Gastrocnemius medialis (tissue), 4 donors: ENCODE data around the gene MPP3. TPM values are rescaled to one million over a fixed set of nuclear protein-coding genes. Genes with fewer than 3 reads are reported as not detected.

Experiments
- ATAC-seq, 2 donors: fragments of 150-250 bp; one replicate each; pipeline ENCODE4 v1.9.1; 2016
- DNase-seq, 2 donors: peaks; one replicate each; pipeline ENCODE4 v3.0.0-alpha.2; 2019
- H3K27ac ChIP-seq, 4 donors: fragments of 200-600 bp; sonication (generic); 1 replicate in 1 of 4; 2 replicates in 3 of 4; pipeline ENCODE4 v1.5.1; 2016 to 2018; ENCODE audit warnings: mild to moderate bottlenecking in 2 of 4, moderate library complexity in 1 of 4
- H3K27me3 ChIP-seq, 3 donors: fragments of 200-600 bp; sonication (generic) in 2 of 3; 1 replicate in 1 of 3; 2 replicates in 2 of 3; pipeline versions ENCODE4 v1.5.1 to v1.6.0; 2016 to 2019; ENCODE audit warnings: mild to moderate bottlenecking in 1 of 3, moderate library complexity in 1 of 3
- H3K36me3 ChIP-seq, 2 donors: fragments of 200-600 bp; sonication (generic) in 1 of 2; one replicate each; pipeline ENCODE4 v1.5.1; 2017 to 2018
- H3K4me1 ChIP-seq, 2 donors: fragments of 200-600 bp; sonication (generic) in 1 of 2; one replicate each; pipeline ENCODE4 v1.5.1; 2016 to 2017; ENCODE audit warnings: mild to moderate bottlenecking in 2 of 2
- H3K4me3 ChIP-seq, 4 donors: fragments of 200-600 bp; sonication (generic) in 3 of 4; 1 replicate in 1 of 4; 2 replicates in 3 of 4; pipeline ENCODE4 v1.5.1; 2016 to 2019; ENCODE audit warnings: mild to moderate bottlenecking in 2 of 4
- H3K9me3 ChIP-seq, 3 donors: fragments of 200-600 bp; sonication (generic) in 2 of 3; 1 replicate in 1 of 3; 2 replicates in 2 of 3; pipeline ENCODE4 v1.5.1; 2016 to 2019
- CTCF ChIP-seq, 5 experiments: fragments of 450-650 bp in 3 of 5; fragments of 200-600 bp in 2 of 5; sonication (generic) in 2 of 5; IDR thresholded peaks in 4 of 5; conservative IDR thresholded peaks in 1 of 5; 1 replicate in 4 of 5; 2 replicates in 1 of 5; pipeline ENCODE4 v1.5.1; 2016 to 2019; ENCODE audit warnings: antibody characterized with exemption in 5 of 5, mild to moderate bottlenecking in 3 of 5, moderate library complexity in 3 of 5
- POLR2A ChIP-seq, 2 donors: fragments of 450-650 bp; IDR thresholded peaks; one replicate each; pipeline ENCODE4 v1.6.1; 2017; ENCODE audit warnings: antibody characterized with exemption in 2 of 2, mild to moderate bottlenecking in 2 of 2, moderate library complexity in 2 of 2
- in situ Hi-C, 4 donors: fragments of 200-750 bp; cut with MboI; loops; one replicate each; pipeline versions ENCODE4 v1.15.0 to v1.8.0; 2017; ENCODE audit warnings: low sequenced_read_pairs in 4 of 4
- intact Hi-C: fragments of 100-400 bp; cut with DNase I; formaldehyde crosslinking; loops from one replicate; pipeline ENCODE4 v1.15.1; 2023; ENCODE audit warnings: low total_unique reads
- total RNA-seq, 4 donors: library from RNA; depleted of rRNA; stranded (reverse); fragments of >200 nt; gene quantifications; one replicate each; pipeline versions ENCODE4 v1.1.0 to v1.2.3, GENCODE V29; 2016

Gene MPP3
- total RNA-seq, 4 donors from 2014 or later: 0.12 to 2.4 (median 1.1) TPM

GRCh38 chr17:43784068-43784467 is 48.9 kb downstream of the MPP3 start:
- intact Hi-C loops: no loop called here
- no peaks in the 10 kb centered on the region for H3K9me3 ChIP-seq
- no peak overlapping the region for H3K4me3 ChIP-seq
- in situ Hi-C loops: loop anchor here in 1 of 4 donors (10.0 kb wide), 1 partner anchor 61 kb away; the partner anchor contains the start of gene CD300LG
- ATAC-seq (no peak), DNase-seq (no peak)
- no peak overlapping the region for H3K27ac ChIP-seq
- H3K36me3 ChIP-seq: no peaks in the 10 kb centered on the region
- peaks cover 4 to 6% of the 10 kb centered on the region in 2 donors for H3K4me1 ChIP-seq
- no peaks in the 10 kb centered on the region for H3K27me3 ChIP-seq
- TF ChIP-seq POLR2A (IDR thresholded peaks at IDR 0.05): no peak
- no peak for TF ChIP-seq CTCF (IDR thresholded peaks at IDR 0.05 in 4 of 5, conservative IDR thresholded peaks at IDR 0.05 in 1 of 5)

- TF ChIP-seq POLR2A (IDR thresholded peaks at IDR 0.05) (no peak), CTCF (IDR thresholded peaks at IDR 0.05 in 4 of 5, conservative IDR thresholded peaks at IDR 0.05 in 1 of 5) (no peak)
Observed at GRCh38 chr17:43782913-43783680, 49.8 kb downstream of the MPP3 start.

GRCh38 chr17:43780135-43780534 is 52.8 kb downstream of the MPP3 start, which contains the start of gene CFAP97D1:
TSS of gene CFAP97D1 (plus strand) at chr17:43780435. CDS start at chr17:43780463, 28 bp downstream.
- intact Hi-C loops (no loop called here), in situ Hi-C loops (loop anchor here in 1 of 4 donors (10.0 kb wide), 1 partner anchor 65 kb away; the partner anchor contains the start of gene CD300LG)
- no peak for ATAC-seq
- Histone ChIP-seq H3K36me3 (no peaks in the 10 kb centered on the region), H3K27ac (peak within 1 kb of the TSS; percentile 98 to 100 (median 100)), H3K4me1 (peaks cover 31 to 36% of the 10 kb centered on the region in 2 donors), H3K9me3 (no peaks in the 10 kb centered on the region), H3K4me3 (peak within 1 kb of the TSS; percentile 77 to 100 (median 92)), H3K27me3 (no peaks in the 10 kb centered on the region)
- no peak for DNase-seq
- TF ChIP-seq CTCF (IDR thresholded peaks at IDR 0.05 in 4 of 5, conservative IDR thresholded peaks at IDR 0.05 in 1 of 5): no peak
- TF ChIP-seq POLR2A (IDR thresholded peaks at IDR 0.05): no peak

More at GRCh38 chr17:43782913-43783680, 49.8 kb downstream of the MPP3 start:
- Histone ChIP-seq H3K9me3 (no peaks in the 10 kb centered on the region), H3K27me3 (no peaks in the 10 kb centered on the region), H3K36me3 (no peaks in the 10 kb centered on the region), H3K4me1 (peaks cover 4 to 6% of the 10 kb centered on the region in 2 donors), H3K27ac (no peak overlapping the region), H3K4me3 (no peak overlapping the region)
- intact Hi-C loops: no loop called here
- DNase-seq (no peak), ATAC-seq (no peak)
- in situ Hi-C loops: loop anchor here in 1 of 4 donors (10.0 kb wide), 1 partner anchor 62 kb away; the partner anchor contains the start of gene CD300LG

GRCh38 chr17:43779145-43780125 is 53.5 kb downstream of the MPP3 start:
- ATAC-seq (peak in 1 of 2 donors; percentile 7), DNase-seq (no peak)
- in situ Hi-C loops: loop anchor here in 1 of 4 donors (10.0 kb wide), 1 partner anchor 65 kb away; the partner anchor contains the start of gene CD300LG
- no peak for TF ChIP-seq POLR2A (IDR thresholded peaks at IDR 0.05)
- TF ChIP-seq CTCF (IDR thresholded peaks at IDR 0.05 in 4 of 5, conservative IDR thresholded peaks at IDR 0.05 in 1 of 5): peak in 2 of 5 experiments; percentile 16 to 33
- Histone ChIP-seq H3K27me3 (no peaks in the 10 kb centered on the region), H3K9me3 (no peaks in the 10 kb centered on the region), H3K36me3 (peaks cover 0 to 2% of the 10 kb centered on the region in 2 donors), H3K4me1 (peaks cover 38 to 42% of the 10 kb centered on the region in 2 donors), H3K4me3 (peak overlapping the region; percentile 77 to 100 (median 92)), H3K27ac (peak overlapping the region; percentile 98 to 100 (median 100))
- intact Hi-C loops: loop anchor here (1.0 to 10.0 kb wide), 5 partner anchors 67 to 1515 kb away; partner anchors contain the start of genes PTGES3L and RUNDC1
